Measurements from ENCODE around the gene SCYGR2.

DNA sequence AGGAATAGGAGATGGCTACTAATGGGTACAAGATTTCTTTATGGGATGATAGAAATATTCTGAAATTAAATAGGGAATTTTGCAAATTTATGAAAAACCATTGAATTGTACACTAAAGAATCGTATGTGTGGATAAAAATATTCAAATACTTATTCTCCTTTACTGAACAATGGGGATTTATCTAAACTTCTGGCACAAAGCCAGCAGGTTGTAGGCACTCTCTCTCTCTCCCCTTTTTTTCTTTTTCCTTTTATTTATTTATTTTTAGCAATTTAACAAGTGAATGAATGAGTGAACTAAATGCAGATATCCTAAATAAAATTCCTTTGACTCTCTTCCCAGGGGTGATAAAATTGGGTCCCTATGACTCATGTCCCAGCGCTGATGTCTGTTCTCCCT lies 21.9 kb upstream of the SCYGR2 start:
- TF ChIP-seq, protein P1, sequence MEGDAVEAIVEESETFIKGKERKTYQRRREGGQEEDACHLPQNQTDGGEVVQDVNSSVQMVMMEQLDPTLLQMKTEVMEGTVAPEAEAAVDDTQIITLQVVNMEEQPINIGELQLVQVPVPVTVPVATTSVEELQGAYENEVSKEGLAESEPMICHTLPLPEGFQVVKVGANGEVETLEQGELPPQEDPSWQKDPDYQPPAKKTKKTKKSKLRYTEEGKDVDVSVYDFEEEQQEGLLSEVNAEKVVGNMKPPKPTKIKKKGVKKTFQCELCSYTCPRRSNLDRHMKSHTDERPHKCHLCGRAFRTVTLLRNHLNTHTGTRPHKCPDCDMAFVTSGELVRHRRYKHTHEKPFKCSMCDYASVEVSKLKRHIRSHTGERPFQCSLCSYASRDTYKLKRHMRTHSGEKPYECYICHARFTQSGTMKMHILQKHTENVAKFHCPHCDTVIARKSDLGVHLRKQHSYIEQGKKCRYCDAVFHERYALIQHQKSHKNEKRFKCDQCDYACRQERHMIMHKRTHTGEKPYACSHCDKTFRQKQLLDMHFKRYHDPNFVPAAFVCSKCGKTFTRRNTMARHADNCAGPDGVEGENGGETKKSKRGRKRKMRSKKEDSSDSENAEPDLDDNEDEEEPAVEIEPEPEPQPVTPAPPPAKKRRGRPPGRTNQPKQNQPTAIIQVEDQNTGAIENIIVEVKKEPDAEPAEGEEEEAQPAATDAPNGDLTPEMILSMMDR (IDR thresholded peaks at IDR 0.05), result no peak
- TF ChIP-seq POLR2A (IDR thresholded peaks at IDR 0.05) (no peak), POLR2AphosphoS5 (IDR thresholded peaks at IDR 0.05) (no peak)

Measured in prostate gland (tissue), 2 donors.